OCI-LY3 (cell line): ENCODE results near the gene JARID2.

Experiments
- H2AFZ ChIP-seq: fragments of 200-600, 300-600 bp; shearing (Covaris generic); 2 replicates; pipeline ENCODE4 v1.6.0; 2014; ENCODE audit warnings: antibody characterized with exemption, low read depth, low read length
- H3K27ac ChIP-seq: fragments of 200-600, 300-600 bp; sonication (generic); 2 replicates; pipeline ENCODE4 v1.5.1; 2014; ENCODE audit warnings: mild to moderate bottlenecking, low read length, moderate library complexity, mixed read lengths
- H3K27me3 ChIP-seq: fragments of 200-600, 300-600 bp; sonication (generic); 2 replicates; pipeline ENCODE4 v1.6.1; 2014; ENCODE audit warnings: low read depth, low read length, mixed read lengths
- H3K36me3 ChIP-seq: fragments of 200-600, 300-600 bp; sonication (generic); replicated peaks from 2 replicates; pipeline ENCODE3; 2014; ENCODE audit warnings: low read depth, low read length, mixed read lengths
- H3K4me1 ChIP-seq: fragments of 300-600, 200-600 bp; sonication (generic); 2 replicates; pipeline ENCODE4 v1.6.1; 2014; ENCODE audit warnings: low read length, mixed read lengths
- H3K4me2 ChIP-seq: fragments of 200-600, 300-600 bp; sonication (generic); 2 replicates; pipeline ENCODE4 v1.6.1; 2014; ENCODE audit warnings: low read length, mixed read lengths
- H3K4me3 ChIP-seq: fragments of 300-600, 200-600 bp; sonication (generic); 2 replicates; pipeline ENCODE4 v1.5.1; 2014; ENCODE audit warnings: antibody characterized with exemption, mild to moderate bottlenecking, low read length, moderate library complexity
- H3K79me2 ChIP-seq: fragments of 300-600, 200-600 bp; shearing (Covaris generic); 2 replicates; pipeline ENCODE4 v1.6.1; 2014; ENCODE audit warnings: mild to moderate bottlenecking, low read length, mixed read lengths
- H3K9ac ChIP-seq: fragments of 300-600, 200-600 bp; shearing (Covaris generic); 2 replicates; pipeline ENCODE4 v1.6.0; 2014; ENCODE audit warnings: mild to moderate bottlenecking, low read length, moderate library complexity
- H3K9me3 ChIP-seq: fragments of 200-600, 300-600 bp; shearing (Covaris generic); 2 replicates; pipeline ENCODE4 v1.6.1; 2014; ENCODE audit warnings: low read length, mixed read lengths; ENCODE audit not compliant: insufficient read depth
- H4K20me1 ChIP-seq: fragments of 200-600, 300-600 bp; sonication (generic); 2 replicates; pipeline ENCODE4 v1.6.1; 2016; ENCODE audit warnings: low read length, mixed read lengths; ENCODE audit not compliant: insufficient read depth
- EZH2phosphoT487 ChIP-seq: fragments of 200-600 bp; shearing (Covaris generic); IDR thresholded peaks from 2 replicates; pipeline ENCODE4 v1.6.1; 2018; ENCODE audit warnings: antibody characterized with exemption, mixed run types, low read depth
- TF ChIP-seq, protein P1 (sequence below): fragments of 200-600, 300-600 bp; sonication (generic); IDR thresholded peaks from 2 replicates; pipeline ENCODE4 v1.5.1; 2014; ENCODE audit warnings: antibody characterized with exemption, low read length, low read depth

The JARID2 gene

DNA sequence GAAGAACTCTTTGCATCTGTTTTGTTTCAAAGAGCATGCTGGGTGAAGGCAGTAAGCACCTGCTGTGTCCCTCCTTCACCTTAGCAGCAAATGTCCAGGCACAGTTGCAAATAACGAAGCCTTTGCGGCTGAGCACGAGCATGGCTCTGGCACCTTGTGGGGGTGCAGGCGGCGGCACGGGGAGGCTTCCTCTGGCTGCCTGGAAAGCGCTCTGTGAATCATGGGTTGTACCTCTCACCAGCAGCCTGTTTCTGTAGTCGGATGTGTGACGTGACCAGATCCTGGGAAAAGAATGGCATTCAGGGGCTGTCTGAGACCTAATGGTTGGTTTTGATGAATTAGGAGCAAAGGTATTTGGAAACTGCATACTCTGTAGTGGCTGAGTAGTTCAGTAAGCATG, 272.2 kb downstream of the JARID2 start:
- Histone ChIP-seq H3K27ac (no peak overlapping the region), H3K4me2 (no peak overlapping the region), H3K4me3 (no peak overlapping the region), H3K79me2 (no peaks in the 10 kb centered on the region), H3K9me3 (no peaks in the 10 kb centered on the region), H3K36me3 (peaks cover 6% of the 10 kb centered on the region), H3K4me1 (no peaks in the 10 kb centered on the region), H3K9ac (no peak overlapping the region), H3K27me3 (no peaks in the 10 kb centered on the region), H2AFZ (no peak overlapping the region), H4K20me1 (no peaks in the 10 kb centered on the region)
- no peak for TF ChIP-seq EZH2phosphoT487
- TF ChIP-seq, protein P1, sequence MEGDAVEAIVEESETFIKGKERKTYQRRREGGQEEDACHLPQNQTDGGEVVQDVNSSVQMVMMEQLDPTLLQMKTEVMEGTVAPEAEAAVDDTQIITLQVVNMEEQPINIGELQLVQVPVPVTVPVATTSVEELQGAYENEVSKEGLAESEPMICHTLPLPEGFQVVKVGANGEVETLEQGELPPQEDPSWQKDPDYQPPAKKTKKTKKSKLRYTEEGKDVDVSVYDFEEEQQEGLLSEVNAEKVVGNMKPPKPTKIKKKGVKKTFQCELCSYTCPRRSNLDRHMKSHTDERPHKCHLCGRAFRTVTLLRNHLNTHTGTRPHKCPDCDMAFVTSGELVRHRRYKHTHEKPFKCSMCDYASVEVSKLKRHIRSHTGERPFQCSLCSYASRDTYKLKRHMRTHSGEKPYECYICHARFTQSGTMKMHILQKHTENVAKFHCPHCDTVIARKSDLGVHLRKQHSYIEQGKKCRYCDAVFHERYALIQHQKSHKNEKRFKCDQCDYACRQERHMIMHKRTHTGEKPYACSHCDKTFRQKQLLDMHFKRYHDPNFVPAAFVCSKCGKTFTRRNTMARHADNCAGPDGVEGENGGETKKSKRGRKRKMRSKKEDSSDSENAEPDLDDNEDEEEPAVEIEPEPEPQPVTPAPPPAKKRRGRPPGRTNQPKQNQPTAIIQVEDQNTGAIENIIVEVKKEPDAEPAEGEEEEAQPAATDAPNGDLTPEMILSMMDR: no peak

DNA sequence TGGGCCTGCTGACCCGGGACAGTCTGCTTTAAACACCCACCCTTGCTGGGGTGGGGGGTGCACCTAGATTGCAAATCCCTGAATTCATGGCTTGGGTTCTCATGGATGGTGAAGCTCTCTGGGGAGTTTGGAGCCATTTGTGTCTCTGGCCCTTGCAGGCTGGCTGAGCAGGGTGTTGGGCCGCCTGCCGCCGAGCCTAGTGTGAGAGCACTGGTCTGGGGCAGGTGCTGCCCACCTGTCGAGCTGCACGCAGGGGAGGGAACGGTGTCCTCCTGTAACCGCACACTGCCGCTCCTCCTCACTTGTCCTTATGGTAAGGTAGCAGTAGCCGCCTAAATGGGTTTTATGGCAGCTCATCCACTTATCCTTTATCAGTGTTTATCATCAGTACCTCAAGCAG, 273.0 kb downstream of the JARID2 start:
- no peak for TF ChIP-seq EZH2phosphoT487
- TF ChIP-seq, protein P1: no peak
- Histone ChIP-seq H3K4me2 (no peak overlapping the region), H2AFZ (no peak overlapping the region), H3K27ac (no peak overlapping the region), H3K27me3 (no peaks in the 10 kb centered on the region), H3K4me3 (no peak overlapping the region), H3K9me3 (no peaks in the 10 kb centered on the region), H3K36me3 (peaks cover 6% of the 10 kb centered on the region), H3K4me1 (no peaks in the 10 kb centered on the region), H3K79me2 (no peaks in the 10 kb centered on the region), H4K20me1 (no peaks in the 10 kb centered on the region), H3K9ac (no peak overlapping the region)

DNA sequence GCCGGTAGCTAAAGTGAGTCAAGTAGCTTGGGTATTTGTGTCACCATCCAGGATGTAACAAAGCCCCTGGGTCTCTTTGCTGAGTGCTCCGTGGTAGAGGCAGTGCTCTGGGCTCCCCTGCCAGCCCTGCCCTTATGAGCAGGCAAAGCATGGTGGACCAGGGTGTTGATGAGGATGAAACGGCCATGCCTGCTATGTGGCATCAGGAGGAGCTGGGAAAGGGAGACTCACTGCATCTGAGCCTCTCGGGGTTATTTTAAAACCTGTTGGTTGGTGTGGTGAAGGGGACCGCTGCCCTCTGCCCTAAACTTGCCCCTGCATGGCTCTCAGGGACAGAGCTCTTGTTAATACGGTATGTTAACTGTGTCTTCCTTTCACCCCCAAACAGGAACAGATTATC, 273.8 kb downstream of the JARID2 start:
- H3K36me3 ChIP-seq: peaks cover 6% of the 10 kb centered on the region
- H3K79me2 ChIP-seq: no peaks in the 10 kb centered on the region
- no peaks in the 10 kb centered on the region for H3K4me1 ChIP-seq
- TF ChIP-seq, protein P1: no peak
- no peak for TF ChIP-seq EZH2phosphoT487
- H2AFZ ChIP-seq: no peak overlapping the region
- H3K9ac ChIP-seq: no peak overlapping the region
- no peak overlapping the region for H3K27ac ChIP-seq
- H3K27me3 ChIP-seq: no peaks in the 10 kb centered on the region
- no peak overlapping the region for H3K4me3 ChIP-seq
- no peaks in the 10 kb centered on the region for H4K20me1 ChIP-seq
- H3K4me2 ChIP-seq: no peak overlapping the region
- no peaks in the 10 kb centered on the region for H3K9me3 ChIP-seq

DNA sequence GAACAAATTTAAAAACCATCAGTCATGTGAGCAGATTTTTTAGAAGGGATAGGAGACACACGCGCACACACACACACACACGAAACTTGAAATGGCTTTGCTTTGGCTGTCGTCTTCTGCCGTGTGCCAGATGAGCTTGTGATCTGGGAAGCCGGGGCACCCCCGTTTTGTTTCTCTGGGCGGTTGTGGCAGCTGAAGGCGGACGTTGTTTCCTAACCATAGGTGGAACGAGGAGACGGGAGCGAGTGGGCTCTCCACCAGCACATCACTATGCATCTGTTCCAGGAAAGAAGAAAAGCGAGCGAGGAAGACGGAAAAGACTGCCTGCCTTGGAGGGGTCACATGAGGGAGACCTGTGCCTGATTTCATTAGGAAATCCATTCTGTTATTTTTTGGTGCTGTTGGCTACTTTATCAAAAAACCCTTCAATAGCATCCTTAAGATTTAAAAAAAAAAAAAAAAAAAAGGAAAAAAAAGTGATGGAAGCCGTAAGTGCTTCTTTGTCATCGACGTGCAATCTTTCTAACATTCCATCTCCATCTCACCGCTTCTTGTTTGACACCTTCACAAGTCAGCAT, 274.8 kb downstream of the JARID2 start:
- Histone ChIP-seq H3K4me1 (no peaks in the 10 kb centered on the region), H3K4me2 (no peak overlapping the region), H2AFZ (no peak overlapping the region), H3K27ac (no peak overlapping the region), H3K27me3 (no peaks in the 10 kb centered on the region), H4K20me1 (no peaks in the 10 kb centered on the region), H3K9me3 (no peaks in the 10 kb centered on the region), H3K36me3 (peaks cover 6% of the 10 kb centered on the region), H3K4me3 (no peak overlapping the region), H3K9ac (no peak overlapping the region), H3K79me2 (no peaks in the 10 kb centered on the region)
- TF ChIP-seq EZH2phosphoT487: no peak
- TF ChIP-seq, protein P1: no peak
